GM18519 (cell line): Measurements from ENCODE around the gene KRTAP10-7.
"Not testable (repeated sequence)": the region's sequence is repeated elsewhere in the genome, so short reads cannot be mapped to it uniquely, and the experiment has no call there.

Experiments used
- ATAC-seq: cut with Tn5 transposase; IDR thresholded peaks from one replicate; pipeline ENCODE4 v1.9.1; 2021; ENCODE audit warnings: mild to moderate bottlenecking, moderate library complexity; ENCODE audit not compliant: unreplicated experiment, low FRiP score

Gene KRTAP10-7, protein sequence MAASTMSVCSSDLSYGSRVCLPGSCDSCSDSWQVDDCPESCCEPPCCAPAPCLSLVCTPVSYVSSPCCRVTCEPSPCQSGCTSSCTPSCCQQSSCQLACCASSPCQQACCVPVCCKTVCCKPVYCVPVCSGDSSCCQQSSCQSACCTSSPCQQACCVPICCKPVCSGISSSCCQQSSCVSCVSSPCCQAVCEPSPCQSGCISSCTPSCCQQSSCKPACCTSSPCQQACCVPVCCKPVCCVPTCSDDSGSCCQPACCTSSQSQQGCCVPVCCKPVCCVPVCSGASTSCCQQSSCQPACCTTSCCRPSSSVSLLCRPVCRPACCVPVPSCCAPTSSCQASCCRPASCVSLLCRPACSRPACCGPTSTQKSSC

DNA sequence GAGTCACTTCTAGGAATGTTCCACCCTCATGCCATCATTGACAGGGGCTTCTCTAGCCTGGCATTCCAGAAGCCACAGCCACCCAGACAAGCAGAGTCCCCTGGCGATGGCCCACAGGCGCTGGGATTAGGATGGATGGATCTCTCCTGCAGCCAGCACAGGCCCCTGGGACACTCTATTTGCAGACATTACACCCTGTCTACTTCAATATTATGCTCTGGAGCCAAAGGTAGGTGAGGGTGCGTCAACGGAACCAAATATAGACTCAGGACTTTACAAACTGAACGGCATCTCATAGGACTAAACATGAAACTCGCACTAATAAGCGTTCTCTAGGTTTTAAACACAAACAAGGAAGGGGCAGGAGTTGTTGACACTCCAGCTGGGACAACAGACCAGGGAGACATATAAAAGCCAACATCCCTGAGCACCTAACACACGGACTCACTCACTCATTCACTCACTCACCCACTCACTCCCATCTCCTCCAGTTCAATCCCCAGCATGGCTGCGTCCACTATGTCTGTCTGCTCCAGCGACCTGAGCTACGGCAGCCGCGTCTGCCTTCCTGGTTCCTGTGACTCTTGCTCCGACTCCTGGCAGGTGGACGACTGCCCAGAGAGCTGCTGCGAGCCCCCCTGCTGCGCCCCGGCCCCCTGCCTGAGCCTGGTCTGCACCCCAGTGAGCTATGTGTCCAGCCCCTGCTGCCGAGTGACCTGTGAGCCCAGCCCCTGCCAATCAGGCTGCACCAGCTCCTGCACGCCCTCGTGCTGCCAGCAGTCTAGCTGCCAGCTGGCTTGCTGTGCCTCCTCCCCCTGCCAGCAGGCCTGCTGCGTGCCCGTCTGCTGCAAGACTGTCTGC lies at the start of gene KRTAP10-7:
KRTAP10-7 (plus strand) TSS at position 480 of the 861 bp plus-strand sequence; CDS start at position 505, 25 bp downstream.
- not testable (repeated sequence) for ATAC-seq

DNA sequence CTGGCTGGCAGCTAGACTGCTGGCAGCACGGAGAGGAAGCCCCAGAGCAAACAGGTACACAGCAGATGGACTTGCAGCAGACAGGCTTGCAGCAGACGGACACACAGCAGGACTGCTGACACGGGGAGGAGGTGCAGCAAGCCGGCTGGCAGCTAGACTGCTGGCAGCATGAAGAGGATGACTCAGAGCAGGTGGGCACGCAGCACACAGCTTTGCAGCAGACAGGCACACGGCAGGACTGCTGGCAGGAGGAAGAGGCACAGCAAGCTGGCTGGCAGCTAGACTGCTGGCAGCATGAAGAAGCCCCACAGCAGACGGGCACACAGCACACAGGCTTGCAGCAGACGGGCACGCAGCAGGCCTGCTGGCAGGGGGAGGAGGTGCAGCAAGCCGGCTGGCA lies 49.6 kb upstream of the KRTAP10-7 start:
- no peak for ATAC-seq

DNA sequence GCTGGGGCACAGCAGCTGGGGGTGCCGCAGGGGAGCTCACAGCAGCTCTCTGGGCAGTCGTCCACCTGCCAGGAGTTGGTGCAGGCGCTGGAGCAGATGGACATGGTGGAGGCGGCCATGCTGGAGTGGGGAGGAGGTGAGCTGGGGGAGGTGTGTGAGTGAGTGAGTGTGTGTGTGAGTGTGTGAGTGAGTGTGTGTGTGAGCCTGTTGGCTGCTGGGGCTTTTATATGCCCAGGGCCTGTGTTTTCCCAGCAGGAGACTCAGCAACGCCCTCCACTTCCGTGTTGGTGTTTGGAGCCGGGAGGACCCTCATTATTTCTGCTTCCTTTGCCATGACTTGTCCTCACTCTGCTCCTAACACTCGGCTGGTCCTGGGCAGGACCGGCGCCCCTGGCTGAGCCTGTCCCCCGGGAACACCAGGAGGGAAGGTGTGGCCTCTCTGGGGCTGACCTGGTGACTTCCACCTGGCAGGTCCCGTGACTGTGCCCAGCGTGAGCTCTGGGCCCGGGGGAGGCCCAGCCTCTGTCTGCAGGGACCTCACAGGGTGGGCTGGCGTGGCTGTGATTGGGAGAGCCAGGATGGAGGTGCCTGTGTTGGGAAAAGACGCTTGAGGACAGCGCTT lies 48.9 kb upstream of the KRTAP10-7 start, which contains the start of gene KRTAP10-2:
KRTAP10-2 (minus strand) TSS at position 166 of the 622 bp plus-strand sequence; CDS start at position 119, 47 bp downstream.
- no peak for ATAC-seq

DNA sequence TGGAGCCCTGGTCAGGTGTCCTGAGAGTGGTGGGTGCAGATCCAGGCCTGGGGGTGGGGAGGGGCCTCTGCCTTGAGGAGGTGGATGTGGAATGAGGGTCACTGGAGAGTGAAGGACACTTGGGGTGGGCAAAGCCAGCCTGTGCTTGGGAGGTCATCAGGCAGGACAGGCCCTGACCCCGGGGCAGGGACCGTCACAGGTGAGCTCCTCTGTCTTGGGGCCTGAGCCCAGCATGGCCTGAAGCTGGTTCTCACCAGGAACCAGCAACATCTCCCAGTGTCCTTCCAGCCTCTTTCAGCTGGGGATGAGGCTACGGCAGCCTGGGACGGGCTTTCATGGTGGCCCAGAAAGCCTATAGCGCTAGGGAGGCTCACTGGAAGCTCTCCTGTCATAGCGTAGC lies 48.3 kb upstream of the KRTAP10-7 start:
- ATAC-seq: no peak

DNA sequence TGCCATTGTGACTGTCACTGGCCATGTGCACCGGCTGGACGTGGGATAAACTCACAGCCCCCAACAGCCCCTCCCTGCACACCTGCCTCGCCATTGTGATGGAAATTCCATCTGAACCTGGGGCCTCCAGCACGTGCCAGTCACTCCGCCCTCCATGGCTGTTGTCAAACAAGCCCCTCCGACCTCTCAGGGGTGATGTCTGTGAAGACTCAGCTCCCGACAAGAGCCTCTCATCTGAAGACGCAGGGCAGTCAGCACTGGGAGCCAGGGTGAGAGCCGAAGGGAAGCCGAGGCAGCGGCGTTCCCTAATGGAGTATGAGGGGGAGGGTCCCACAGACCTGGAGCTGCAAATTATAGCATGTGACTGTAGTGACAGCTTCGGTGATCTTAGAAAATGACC lies 47.7 kb upstream of the KRTAP10-7 start:
- ATAC-seq: no peak

DNA sequence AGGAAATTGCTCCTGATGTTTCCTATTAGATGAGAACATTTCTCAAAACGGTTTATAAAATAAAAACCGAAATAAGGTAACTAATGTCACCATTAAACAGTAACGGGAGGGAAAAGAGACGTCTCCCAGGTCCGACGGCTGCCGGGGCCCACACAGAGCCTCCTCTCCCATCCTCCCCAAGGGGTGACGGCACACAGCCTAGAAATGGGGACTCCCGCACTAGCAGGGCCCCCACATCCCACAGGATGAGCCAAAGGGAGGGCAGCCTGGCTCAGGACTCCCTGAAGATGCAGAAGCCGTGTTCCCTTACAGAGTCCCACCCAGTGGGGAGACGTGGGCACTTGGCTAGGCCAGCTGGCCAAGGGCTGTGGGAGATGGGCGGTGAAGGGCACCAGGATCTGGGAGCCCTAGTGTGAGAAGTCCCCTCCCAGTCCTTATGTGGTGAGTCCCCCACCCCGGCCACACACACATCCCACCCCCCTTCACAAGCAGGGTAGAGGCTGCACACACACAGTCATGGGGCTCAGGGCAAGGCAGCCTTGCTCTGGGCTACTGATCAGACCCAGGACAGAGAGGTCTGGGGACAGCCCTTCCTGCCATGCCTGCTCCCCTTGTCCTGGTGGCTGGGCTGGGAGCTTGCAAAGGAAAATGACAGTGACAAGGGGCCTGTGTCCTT lies 45.1 kb upstream of the KRTAP10-7 start:
- no peak for ATAC-seq

DNA sequence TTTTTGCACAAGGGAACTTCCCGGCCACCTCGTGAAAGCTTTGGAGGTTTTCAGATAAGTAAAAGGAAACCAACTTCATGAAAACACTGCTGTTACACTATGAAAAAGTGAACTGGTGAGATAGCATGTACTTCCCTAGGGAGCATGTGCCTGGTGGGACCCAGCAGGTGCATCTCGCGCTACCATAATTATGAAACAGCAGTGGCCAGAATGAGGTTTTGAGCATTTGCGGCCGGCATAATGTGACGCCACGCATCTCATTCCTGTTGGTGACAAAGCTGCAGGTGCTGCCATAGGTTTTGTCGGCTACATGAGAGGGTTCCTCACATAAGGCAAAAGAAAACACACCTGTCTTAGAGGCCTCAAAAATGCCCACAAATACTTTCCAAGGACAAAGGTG lies 43.5 kb upstream of the KRTAP10-7 start:
- ATAC-seq: no peak

DNA sequence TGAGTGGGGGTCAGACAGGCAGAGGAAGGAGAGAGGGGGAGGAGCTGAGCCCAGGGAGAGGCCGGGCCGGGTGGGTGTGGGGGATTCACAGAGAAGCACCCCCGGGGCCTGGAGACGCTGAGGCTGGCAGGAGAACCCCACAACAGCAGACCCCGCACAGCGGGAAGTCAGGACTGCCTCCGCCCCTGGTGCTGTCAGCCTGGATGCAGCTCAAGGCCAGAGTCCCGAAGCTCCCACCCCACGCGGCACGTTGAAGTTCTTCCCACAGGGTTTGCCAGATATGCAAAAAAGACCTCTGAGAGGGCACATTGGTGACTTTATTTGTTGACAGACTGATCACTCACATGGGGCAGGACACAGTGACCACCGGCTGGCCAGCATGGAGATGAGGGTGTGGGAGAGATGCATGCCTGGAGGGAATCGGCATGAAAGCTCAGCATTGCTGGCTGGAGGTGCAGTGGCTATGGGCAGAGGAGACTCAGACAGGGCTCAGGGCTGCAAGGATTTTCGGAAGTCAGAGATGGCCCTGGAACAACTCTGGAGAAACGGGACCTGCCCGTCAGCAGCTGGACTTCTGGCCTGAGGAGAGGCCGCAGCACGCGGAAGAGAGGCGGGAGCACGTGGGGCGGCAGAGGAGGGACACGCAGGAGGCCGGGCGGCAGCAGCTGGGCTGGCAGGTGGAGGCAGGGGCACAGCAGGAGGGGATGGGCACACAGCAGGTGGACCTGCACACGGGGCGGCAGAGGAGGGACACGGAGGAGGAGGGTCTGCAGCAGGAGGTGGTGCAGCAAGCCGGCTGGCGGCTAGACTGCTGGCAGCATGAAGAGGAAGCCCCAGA lies 42.7 kb upstream of the KRTAP10-7 start:
- ATAC-seq: no peak

DNA sequence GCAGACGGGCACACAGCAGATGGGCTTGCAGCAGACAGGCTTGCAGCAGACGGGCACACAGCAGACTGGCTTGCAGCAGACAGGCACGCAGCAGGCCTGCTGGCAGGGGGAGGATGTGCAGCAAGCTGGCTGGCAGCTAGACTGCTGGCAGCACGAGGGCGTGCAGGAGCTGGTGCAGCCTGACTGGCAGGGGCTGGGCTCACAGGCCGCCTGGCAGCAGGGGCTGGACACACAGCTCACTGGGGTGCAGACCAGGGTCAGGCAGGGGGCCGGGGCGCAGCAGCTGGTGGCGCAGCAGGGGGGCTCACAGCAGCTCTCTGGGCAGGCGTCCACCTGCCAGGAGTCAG lies 42.1 kb upstream of the KRTAP10-7 start:
- not testable (repeated sequence) for ATAC-seq

DNA sequence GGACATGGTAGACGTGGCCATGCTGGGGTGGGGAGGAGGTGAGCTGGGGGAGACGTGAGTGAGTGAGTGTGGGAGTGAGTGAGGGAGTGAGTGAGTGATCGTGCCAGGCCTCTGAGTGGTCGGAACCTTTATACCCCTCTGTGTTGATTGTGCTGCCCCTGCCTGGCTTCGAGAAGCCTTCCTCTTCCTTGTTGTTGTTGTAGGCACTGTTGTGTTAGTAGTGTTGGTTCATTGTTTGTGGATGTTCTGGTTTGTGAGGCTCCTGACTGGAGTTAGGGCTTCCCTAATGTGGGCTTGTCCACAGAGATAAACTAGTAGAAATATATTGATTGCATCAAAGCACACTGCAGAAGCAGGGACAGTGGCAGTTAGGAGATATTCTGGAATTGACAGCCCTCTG lies 41.7 kb upstream of the KRTAP10-7 start, which contains the start of gene KRTAP10-3:
KRTAP10-3 (minus strand) TSS at position 101 of the 400 bp plus-strand sequence; CDS start at position 21, 80 bp downstream.
- ATAC-seq: no peak

DNA sequence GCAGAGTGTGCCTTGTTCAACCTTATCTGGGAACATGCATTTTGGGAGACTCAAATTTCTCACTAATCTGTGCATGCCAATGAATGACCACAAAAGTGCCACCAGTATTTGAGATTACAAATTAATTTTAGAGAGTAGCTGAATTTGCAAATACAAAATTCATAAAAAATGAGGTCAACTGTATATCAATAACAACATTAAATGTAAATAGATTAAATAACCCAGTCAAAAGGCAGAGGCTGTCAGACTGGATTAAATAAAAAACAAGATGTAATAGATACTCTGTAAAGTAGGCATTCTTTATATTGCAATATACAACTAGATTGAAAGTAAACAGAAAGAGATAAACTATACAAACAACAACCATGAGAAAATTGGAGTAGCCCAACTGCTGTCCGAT lies 36.3 kb upstream of the KRTAP10-7 start:
- no peak for ATAC-seq

DNA sequence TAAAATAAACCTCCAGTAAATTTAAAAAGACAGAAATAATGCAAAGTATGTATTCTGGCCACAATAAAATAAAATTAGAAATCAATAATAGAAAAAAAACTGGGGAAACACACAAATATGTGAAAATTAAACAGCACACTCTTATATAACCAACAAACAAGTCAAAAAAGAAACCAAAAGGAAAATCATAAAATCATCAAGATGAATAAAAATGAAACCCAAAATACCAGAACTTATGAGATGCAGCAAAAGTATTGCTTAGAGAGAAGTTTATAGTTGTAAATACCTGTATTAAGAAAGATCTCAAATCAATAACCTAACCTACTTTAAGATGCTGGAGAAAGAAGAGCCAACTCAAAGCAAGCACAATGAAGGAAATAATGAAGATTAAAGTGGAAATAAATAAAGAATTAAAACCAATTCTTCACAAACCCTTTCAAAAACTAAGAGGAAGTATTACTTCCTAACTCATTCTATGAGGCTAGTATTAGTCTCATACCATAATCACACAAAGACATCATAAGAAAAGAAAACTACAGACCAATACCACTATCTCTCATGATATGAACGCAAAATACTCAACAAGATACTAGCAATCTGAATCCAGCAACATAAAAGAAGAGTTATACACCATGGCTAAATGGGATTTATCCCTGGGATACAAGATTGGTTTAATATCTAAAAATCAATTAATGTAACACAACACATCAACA lies 35.4 kb upstream of the KRTAP10-7 start:
- ATAC-seq: no peak

DNA sequence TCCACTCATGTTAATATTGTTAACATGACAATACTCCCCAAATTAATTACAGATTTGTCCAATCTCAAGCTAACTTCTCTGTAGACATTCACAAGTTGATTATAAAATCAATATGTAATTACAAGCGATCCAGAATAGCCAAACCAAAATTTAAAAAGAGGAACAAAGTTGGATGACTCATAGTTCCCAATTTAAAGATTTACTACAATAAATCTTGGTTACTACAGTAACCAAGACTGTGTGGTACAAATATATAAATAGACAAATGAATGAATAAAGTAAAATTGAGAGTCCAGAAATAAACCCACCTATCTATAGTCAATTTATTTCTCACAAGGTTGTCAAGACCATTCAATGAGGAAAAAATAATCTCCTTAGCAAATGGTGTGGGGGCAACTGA lies 34.0 kb upstream of the KRTAP10-7 start:
- ATAC-seq: no peak

DNA sequence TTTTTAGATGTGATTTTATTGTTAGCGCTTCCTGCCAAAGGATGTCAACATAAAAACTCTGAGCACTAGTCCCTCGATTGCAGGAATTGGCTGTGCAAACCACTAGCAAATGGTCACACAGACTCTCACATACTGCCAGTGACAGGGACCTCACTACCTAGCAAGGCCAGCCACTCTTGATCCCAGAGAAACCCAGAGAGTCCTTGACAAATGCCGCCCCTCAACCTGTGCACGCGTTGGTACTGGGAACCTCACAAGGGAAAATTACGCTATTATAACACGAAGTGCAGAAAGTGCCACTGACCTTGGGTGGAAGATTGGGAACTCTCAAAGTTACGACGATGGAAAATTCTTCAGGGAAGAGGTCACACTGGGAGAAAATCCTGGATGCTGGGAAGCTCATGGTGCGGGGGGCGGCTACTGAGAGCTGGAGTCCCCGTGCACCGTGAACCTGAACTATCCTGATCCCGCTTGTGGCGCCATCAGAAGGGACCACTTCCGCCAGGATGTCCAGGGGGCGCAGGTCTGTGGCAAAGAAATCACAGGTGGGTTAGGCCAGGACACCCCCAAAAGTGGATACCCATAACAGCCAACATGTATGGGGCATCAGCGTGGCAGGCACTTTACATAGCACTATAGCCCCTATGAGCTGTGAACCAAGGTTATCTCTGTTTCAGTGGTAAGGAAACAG lies 32.8 kb upstream of the KRTAP10-7 start:
- ATAC-seq: no peak

DNA sequence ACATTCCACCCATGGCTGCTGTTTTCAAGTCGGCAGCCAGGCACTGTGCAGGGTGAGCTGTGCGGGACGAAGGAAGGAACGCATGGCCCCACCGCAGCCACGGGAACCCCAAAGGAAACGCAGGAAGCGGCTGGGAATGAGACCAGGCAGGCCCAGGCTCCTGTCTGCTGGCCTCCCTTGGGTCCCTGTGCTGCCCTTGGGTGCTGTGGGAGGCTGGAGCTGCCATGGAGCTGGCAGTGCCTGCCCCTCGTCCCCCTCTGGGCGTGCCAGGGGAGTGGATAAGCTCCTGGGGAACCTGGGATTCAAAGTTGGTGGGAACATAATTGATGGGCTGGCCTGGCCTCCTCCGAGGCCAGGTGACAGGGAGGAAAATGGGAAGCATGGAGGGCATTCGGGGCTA lies 32.1 kb upstream of the KRTAP10-7 start:
- no peak for ATAC-seq

DNA sequence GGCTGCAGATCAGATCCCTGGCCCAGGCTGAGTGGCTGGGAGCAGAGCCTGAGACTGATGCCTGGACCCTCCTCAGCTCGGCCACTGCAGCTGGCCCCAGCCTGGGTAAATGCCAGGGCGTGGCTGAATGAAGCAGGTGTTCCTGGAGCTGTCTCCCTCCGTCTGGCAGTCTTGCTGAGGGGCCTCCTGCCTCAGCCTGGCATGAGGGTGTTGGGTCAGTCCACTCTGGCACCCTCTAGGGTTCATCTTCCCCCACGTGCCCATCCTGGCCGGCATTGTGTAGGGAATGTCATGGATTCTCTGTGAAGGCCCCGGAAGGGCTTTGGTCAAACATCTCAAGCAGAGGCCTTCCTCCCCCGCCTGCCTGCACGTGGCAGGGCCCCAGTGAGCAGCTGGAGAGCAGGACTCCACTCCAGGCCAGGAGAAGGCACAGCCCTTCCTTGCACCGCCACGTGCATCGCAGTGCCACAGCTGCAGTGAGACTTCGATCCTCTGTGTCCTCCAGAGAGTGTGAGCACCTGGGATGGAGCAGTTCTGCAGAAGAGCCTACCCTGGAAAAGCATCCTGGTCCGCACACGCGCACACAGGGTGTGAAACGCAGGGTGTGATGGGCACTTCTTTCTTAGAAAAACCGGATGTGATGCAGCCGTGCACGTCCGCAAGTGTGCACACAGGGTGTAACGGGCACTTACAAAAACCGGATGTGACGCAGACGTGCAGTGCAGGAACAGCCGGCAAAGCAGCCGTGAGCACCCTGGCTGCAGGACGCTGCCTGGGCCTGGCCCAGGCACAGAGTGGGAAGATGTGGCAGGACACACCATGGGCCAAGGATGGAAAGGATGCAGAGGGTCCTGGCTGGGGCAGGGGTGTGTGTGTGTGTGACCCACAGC lies 31.5 kb upstream of the KRTAP10-7 start:
- ATAC-seq: no peak

DNA sequence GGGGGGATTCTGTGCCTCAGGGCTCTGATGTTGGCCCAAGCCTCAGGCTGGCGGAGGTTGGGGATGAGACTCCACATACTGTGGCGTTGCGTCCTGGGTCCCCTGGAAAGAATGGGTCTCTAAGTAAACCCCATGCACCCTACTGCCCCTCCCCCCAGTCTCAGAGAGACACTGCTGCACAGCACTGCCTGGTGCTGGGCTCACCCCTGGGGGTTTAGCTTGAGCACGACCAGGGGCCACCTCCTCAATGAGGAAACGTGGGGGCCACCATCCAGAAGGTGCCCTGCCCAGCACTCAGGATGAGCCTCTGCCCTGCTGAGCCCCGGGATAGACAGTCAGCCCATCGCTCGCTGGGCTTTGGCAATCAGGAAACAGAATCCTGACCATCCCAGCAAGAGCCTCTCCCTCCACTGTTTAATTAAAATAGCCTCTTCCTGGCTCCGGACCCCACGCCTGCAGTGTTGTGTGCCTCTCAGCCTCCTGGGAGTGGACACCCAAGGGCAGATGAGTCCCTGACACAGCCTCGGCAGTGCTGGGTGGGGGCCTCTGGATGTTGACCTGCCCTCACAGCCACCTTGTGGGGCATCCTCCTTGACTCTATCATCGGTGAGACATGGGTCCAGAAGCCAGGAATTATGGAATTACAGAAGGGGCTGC lies 30.4 kb upstream of the KRTAP10-7 start:
- no peak for ATAC-seq
